Tibial nerve (tissue), 4 donors: ENCODE measurements around the gene SFT2D3.

Experiments
- EP300 ChIP-seq, 2 donors: sonication (generic); formaldehyde crosslinking; IDR thresholded peaks; one replicate each; pipeline ENCODE4 v1.6.1; 2017; ENCODE audit warnings: antibody characterized with exemption in 2 of 2, mild to moderate bottlenecking in 1 of 2
- POLR2A ChIP-seq, 2 donors: fragments of 450-650 bp; IDR thresholded peaks; one replicate each; pipeline ENCODE4 v1.6.1; 2017; ENCODE audit warnings: antibody characterized with exemption in 2 of 2, mild to moderate bottlenecking in 2 of 2, moderate library complexity in 2 of 2
- TF ChIP-seq, protein P1 (sequence below), 5 experiments: fragments of 200-600 bp in 3 of 5; fragments of 450-650 bp in 2 of 5; sonication (generic) in 3 of 5; IDR thresholded peaks; one replicate each; pipeline ENCODE4 v1.5.1; 2016 to 2019; ENCODE audit warnings: antibody characterized with exemption in 5 of 5, mild to moderate bottlenecking in 3 of 5, moderate library complexity in 2 of 5

DNA sequence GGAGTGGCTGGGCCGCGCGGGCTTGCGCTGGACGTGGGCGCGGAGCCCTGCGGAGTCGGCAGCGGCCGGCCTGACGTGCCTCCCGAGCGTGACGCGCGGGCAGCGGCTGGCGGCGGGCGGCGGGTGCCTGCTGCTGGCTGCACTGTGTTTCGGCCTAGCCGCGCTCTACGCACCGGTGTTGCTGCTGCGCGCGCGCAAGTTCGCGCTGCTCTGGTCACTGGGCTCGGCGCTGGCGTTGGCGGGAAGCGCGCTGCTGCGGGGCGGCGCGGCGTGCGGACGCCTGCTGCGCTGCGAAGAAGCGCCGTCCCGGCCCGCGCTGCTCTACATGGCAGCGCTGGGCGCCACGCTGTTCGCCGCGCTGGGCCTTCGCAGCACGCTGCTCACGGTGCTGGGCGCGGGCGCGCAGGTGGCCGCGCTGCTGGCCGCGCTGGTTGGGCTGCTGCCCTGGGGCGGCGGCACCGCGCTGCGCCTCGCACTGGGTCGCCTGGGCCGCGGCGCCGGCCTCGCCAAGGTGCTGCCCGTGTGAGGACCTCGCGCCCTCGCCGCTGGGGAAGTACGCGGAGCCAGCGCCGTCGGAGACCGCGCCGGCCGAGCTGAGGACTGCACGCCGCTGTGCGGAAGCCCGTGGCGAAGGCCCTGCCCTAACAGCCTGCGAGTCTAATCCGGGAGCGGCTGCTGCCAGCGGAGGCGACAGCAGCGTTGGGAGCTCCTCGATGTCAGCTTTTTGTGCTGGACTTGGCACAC, 526 bp downstream of the SFT2D3 start:
- TF ChIP-seq, protein P1, sequence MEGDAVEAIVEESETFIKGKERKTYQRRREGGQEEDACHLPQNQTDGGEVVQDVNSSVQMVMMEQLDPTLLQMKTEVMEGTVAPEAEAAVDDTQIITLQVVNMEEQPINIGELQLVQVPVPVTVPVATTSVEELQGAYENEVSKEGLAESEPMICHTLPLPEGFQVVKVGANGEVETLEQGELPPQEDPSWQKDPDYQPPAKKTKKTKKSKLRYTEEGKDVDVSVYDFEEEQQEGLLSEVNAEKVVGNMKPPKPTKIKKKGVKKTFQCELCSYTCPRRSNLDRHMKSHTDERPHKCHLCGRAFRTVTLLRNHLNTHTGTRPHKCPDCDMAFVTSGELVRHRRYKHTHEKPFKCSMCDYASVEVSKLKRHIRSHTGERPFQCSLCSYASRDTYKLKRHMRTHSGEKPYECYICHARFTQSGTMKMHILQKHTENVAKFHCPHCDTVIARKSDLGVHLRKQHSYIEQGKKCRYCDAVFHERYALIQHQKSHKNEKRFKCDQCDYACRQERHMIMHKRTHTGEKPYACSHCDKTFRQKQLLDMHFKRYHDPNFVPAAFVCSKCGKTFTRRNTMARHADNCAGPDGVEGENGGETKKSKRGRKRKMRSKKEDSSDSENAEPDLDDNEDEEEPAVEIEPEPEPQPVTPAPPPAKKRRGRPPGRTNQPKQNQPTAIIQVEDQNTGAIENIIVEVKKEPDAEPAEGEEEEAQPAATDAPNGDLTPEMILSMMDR (IDR thresholded peaks at IDR 0.05): peak in 3 of 5 experiments; percentile 31 to 66 (median 56)
- TF ChIP-seq POLR2A (IDR thresholded peaks at IDR 0.05) (peak; percentile 1 to 15), EP300 (IDR thresholded peaks at IDR 0.05) (peak in 1 of 2 donors; percentile 65)
